Keratinocyte (primary cell): ENCODE measurements around the gene ZNF581. TPM values are rescaled to one million over a fixed set of nuclear protein-coding genes. Genes with fewer than 3 reads are reported as not detected.

ENCODE experiments used
- DNase-seq: peaks from one replicate; pipeline ENCODE4 v3.0.0-alpha.2; 2011; ENCODE audit warnings: low read depth, missing footprints, low spot score
- FAIRE-seq: peaks from 2 replicates; lab custom pipeline; 2011; peaks lifted over from hg19 to GRCh38; lab: Jason Lieb, UNC
- H2AFZ ChIP-seq: 2 replicates; pipeline ENCODE4 v1.6.0; 2012; ENCODE audit warnings: low read length, control low read depth, inconsistent platforms; ENCODE audit not compliant: control insufficient read depth
- H3K27ac ChIP-seq: 2 replicates; pipeline ENCODE4 v1.5.1; 2011; ENCODE audit warnings: low read length; ENCODE audit not compliant: control insufficient read depth, insufficient read depth
- H3K27me3 ChIP-seq: 3 replicates; pipeline ENCODE4 v1.6.0; 2011; ENCODE audit warnings: low read length; ENCODE audit not compliant: control insufficient read depth, insufficient read depth; ENCODE audit errors: extremely low read depth
- H3K36me3 ChIP-seq, 2 experiments: 2 replicates in 1 of 2; 3 replicates in 1 of 2; pipeline ENCODE4 v1.5.1; 2011; ENCODE audit warnings: low read length in 2 of 2, mild to moderate bottlenecking in 1 of 2; ENCODE audit not compliant: control insufficient read depth in 2 of 2, insufficient read depth in 2 of 2; ENCODE audit errors: extremely low read depth in 1 of 2
- H3K4me1 ChIP-seq: 3 replicates; pipeline ENCODE4 v1.5.1; 2011; ENCODE audit warnings: low read length; ENCODE audit not compliant: control insufficient read depth, insufficient read depth; ENCODE audit errors: extremely low read depth
- H3K4me2 ChIP-seq: 3 replicates; pipeline ENCODE4 v1.6.0; 2011; ENCODE audit warnings: low read depth, low read length; ENCODE audit not compliant: control insufficient read depth, insufficient read depth; ENCODE audit errors: extremely low read depth
- H3K4me3 ChIP-seq, 3 experiments: fragments of 200-600 bp in 1 of 3; sonication (generic) in 1 of 3; 2 replicates in 2 of 3; 3 replicates in 1 of 3; pipeline ENCODE4 v1.5.1; 2011 to 2016; ENCODE audit warnings: low read length in 3 of 3, mild to moderate bottlenecking in 3 of 3, control low read depth in 2 of 3, inconsistent platforms in 1 of 3, low read depth in 1 of 3, mixed read lengths in 1 of 3, mixed run types in 1 of 3, moderate library complexity in 1 of 3; ENCODE audit not compliant: control insufficient read depth in 2 of 3, insufficient read depth in 2 of 3; ENCODE audit errors: extremely low read depth in 1 of 3
- H3K79me2 ChIP-seq: 2 replicates; pipeline ENCODE4 v1.6.0; 2012; ENCODE audit warnings: low read length; ENCODE audit not compliant: control insufficient read depth, insufficient read depth
- H3K9ac ChIP-seq: 3 replicates; pipeline ENCODE4 v1.6.0; 2011; ENCODE audit warnings: low read length; ENCODE audit not compliant: control insufficient read depth, insufficient read depth; ENCODE audit errors: extremely low read depth
- H3K9me1 ChIP-seq: 3 replicates; pipeline ENCODE4 v1.6.0; 2011; ENCODE audit warnings: low read length; ENCODE audit not compliant: control insufficient read depth, insufficient read depth; ENCODE audit errors: extremely low read depth
- H3K9me3 ChIP-seq: 2 replicates; pipeline ENCODE4 v1.5.1; 2012; ENCODE audit warnings: low read depth, low read length; ENCODE audit not compliant: control insufficient read depth
- H4K20me1 ChIP-seq: 3 replicates; pipeline ENCODE4 v1.6.0; 2011; ENCODE audit warnings: low read length; ENCODE audit not compliant: control insufficient read depth, insufficient read depth; ENCODE audit errors: extremely low read depth
- EZH2 ChIP-seq: IDR thresholded peaks from one replicate; pipeline ENCODE4 v1.6.1; 2012; ENCODE audit warnings: inconsistent platforms, mild to moderate bottlenecking, low read length, moderate library complexity
- dilution Hi-C: fragments of 300-500 bp; cut with MboI; formaldehyde crosslinking; loops from one replicate; pipeline ENCODE4 v1.7.0; 2020; ENCODE audit warnings: low sequenced_read_pairs; ENCODE audit not compliant: extremely low pct_ligation_motif_present
- polyA plus RNA-seq, 5 experiments: library from polyadenylated mRNA; depleted of rRNA in 3 of 5; stranded (reverse) in 3 of 5; stranded (forward) in 1 of 5; unstranded in 1 of 5; fragments of >200 nt; gene quantifications; 1 replicate in 1 of 5; 2 replicates in 3 of 5; 3 replicates in 1 of 5; pipeline versions ENCODE4 v1.2.1 to v1.2.3, GENCODE V29; 2011 to 2012; ENCODE audit warnings: missing spikeins in 2 of 5, low read depth in 1 of 5, low replicate concordance in 1 of 5
- TF ChIP-seq, protein P1 (sequence below), 3 experiments: IDR thresholded peaks in 1 of 3; conservative IDR thresholded peaks in 1 of 3; optimal IDR thresholded peaks in 1 of 3; 2 replicates in 2 of 3; 3 replicates in 1 of 3; pipeline versions ENCODE3 to v1.5.1; 2011; ENCODE audit warnings: low read length in 3 of 3, mild to moderate bottlenecking in 3 of 3, moderate library complexity in 2 of 3, control low read depth in 1 of 3, inconsistent platforms in 1 of 3; ENCODE audit not compliant: insufficient read depth in 2 of 3; ENCODE audit errors: extremely low read depth in 1 of 3

The ZNF581 gene
- polyA plus RNA-seq, 1 donor (not counting 4 experiments of a cell fraction or from before 2014, with no cell fraction given): 14.8 TPM

DNA sequence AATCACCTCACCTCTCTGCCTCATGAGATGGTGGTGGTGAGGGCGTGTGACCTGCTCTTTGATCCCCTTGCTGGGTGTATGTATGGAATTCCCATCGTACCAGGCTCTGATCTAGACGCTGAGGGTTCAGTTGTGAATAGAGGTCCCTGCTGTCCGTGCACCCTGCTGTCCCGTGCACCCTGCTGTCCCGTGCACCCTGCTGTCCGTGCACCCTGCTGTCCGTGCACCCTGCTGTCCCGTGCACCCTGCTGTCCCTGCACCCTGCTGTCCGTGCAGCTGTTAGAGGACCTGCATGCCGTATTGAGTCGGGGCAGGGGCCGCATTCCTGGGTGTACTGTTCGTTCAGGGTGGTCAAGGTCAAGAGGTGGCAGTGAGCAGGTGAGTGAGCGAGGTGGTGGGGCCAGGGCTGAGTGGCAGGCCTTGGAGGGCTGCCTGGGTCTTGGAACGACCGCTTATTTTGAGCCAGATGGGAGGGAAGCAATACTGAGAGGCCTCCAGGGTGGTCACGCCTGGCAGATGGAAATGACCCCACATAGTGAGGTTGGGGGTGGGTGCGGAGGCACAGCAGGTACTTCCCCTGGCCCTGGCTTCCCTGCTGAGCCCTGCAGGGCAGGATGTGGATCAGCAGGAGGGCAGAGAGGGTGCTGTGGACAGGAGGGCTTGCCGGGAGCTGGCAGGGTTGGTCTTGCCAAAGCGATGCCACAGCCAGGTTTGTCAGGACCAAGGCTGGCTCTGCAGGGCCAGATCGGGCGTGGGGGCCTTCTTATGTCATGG is 27.0 kb downstream of the ZNF581 start:
- H3K27me3 ChIP-seq: no peaks in the 10 kb centered on the region
- no peak overlapping the region for H2AFZ ChIP-seq
- no peak overlapping the region for H3K27ac ChIP-seq
- DNase-seq (no peak), FAIRE-seq (no peak)
- dilution Hi-C loops: no loop called here
- H3K9me3 ChIP-seq: no peaks in the 10 kb centered on the region
- peaks cover 9% of the 10 kb centered on the region for H3K4me1 ChIP-seq
- H4K20me1 ChIP-seq: peaks cover 48% of the 10 kb centered on the region
- H3K9ac ChIP-seq: no peak overlapping the region
- H3K36me3 ChIP-seq: peaks cover 34 to 42% of the 10 kb centered on the region in 2 experiments
- H3K4me2 ChIP-seq: no peak overlapping the region
- peaks cover 83% of the 10 kb centered on the region for H3K79me2 ChIP-seq
- TF ChIP-seq, protein P1, sequence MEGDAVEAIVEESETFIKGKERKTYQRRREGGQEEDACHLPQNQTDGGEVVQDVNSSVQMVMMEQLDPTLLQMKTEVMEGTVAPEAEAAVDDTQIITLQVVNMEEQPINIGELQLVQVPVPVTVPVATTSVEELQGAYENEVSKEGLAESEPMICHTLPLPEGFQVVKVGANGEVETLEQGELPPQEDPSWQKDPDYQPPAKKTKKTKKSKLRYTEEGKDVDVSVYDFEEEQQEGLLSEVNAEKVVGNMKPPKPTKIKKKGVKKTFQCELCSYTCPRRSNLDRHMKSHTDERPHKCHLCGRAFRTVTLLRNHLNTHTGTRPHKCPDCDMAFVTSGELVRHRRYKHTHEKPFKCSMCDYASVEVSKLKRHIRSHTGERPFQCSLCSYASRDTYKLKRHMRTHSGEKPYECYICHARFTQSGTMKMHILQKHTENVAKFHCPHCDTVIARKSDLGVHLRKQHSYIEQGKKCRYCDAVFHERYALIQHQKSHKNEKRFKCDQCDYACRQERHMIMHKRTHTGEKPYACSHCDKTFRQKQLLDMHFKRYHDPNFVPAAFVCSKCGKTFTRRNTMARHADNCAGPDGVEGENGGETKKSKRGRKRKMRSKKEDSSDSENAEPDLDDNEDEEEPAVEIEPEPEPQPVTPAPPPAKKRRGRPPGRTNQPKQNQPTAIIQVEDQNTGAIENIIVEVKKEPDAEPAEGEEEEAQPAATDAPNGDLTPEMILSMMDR (optimal IDR thresholded peaks at IDR 0.05 in 1 of 3, IDR thresholded peaks at IDR 0.05 in 1 of 3, conservative IDR thresholded peaks at IDR 0.05 in 1 of 3; ENCODE audit: extremely low read depth in 1 of 3, insufficient read depth in 2 of 3, low read length in 3 of 3): no peak
- no peak overlapping the region for H3K4me3 ChIP-seq
- peaks cover 2% of the 10 kb centered on the region for H3K9me1 ChIP-seq

DNA sequence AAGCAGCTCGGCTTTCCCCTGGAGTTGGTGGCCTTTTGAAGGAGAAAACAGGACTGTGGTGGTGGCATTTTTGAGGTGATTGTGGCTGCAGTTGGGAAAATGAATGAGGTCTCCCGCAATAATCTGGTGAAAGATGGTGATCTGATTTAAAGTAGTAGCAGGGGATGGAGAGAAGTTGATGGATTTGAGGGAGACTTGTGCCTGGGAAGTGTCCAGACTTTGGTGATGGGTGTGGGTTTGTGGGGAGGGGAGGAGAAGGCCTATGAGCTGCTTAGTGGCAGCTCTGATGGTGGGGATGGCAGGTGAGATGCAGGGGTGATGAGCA is 27.6 kb downstream of the ZNF581 start:
- dilution Hi-C loops: no loop called here
- H4K20me1 ChIP-seq: peaks cover 46% of the 10 kb centered on the region
- no peak for FAIRE-seq

More for the DNA sequence above, 27.6 kb downstream of the ZNF581 start:
- no peak for DNase-seq
- TF ChIP-seq, protein P1 (optimal IDR thresholded peaks at IDR 0.05 in 1 of 3, IDR thresholded peaks at IDR 0.05 in 1 of 3, conservative IDR thresholded peaks at IDR 0.05 in 1 of 3; ENCODE audit: extremely low read depth in 1 of 3, insufficient read depth in 2 of 3, low read length in 3 of 3): no peak
- TF ChIP-seq EZH2: no peak
- Histone ChIP-seq H3K27ac (no peak overlapping the region), H3K9me1 (peaks cover 2% of the 10 kb centered on the region), H3K4me3 (no peak overlapping the region), H3K9ac (no peak overlapping the region), H3K4me2 (no peak overlapping the region), H3K79me2 (peaks cover 85% of the 10 kb centered on the region), H3K4me1 (peaks cover 11% of the 10 kb centered on the region), H3K27me3 (no peaks in the 10 kb centered on the region), H3K9me3 (no peaks in the 10 kb centered on the region), H2AFZ (no peak overlapping the region), H3K36me3 (peaks cover 34 to 42% of the 10 kb centered on the region in 2 experiments)
